Panc1 (cell line): ENCODE results near the gene ENDOG.

ENCODE experiments used
- SIN3A ChIP-seq: IDR thresholded peaks from 2 replicates; pipeline ENCODE4 v1.6.1; 2012; ENCODE audit warnings: low read depth, mild to moderate bottlenecking, low read length, moderate library complexity, borderline replicate concordance; ENCODE audit not compliant: insufficient read depth
- TF ChIP-seq, protein P1 (sequence below): fragments of 450-650 bp; IDR thresholded peaks from 2 replicates; pipeline ENCODE4 v1.5.1; 2017; ENCODE audit warnings: mild to moderate bottlenecking

GRCh38 chr9:128819716-128820664 is 1.7 kb downstream of the ENDOG start:
- TF ChIP-seq, protein P1, sequence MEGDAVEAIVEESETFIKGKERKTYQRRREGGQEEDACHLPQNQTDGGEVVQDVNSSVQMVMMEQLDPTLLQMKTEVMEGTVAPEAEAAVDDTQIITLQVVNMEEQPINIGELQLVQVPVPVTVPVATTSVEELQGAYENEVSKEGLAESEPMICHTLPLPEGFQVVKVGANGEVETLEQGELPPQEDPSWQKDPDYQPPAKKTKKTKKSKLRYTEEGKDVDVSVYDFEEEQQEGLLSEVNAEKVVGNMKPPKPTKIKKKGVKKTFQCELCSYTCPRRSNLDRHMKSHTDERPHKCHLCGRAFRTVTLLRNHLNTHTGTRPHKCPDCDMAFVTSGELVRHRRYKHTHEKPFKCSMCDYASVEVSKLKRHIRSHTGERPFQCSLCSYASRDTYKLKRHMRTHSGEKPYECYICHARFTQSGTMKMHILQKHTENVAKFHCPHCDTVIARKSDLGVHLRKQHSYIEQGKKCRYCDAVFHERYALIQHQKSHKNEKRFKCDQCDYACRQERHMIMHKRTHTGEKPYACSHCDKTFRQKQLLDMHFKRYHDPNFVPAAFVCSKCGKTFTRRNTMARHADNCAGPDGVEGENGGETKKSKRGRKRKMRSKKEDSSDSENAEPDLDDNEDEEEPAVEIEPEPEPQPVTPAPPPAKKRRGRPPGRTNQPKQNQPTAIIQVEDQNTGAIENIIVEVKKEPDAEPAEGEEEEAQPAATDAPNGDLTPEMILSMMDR: no peak
- TF ChIP-seq SIN3A: 0 out of 2 replicates have a peak, but pooled peaks have one; percentile 45
